ENCODE measurements around the gene ATP11C. TPM values are rescaled to one million over a fixed set of nuclear protein-coding genes. Genes with fewer than 3 reads are reported as not detected.

The ATP11C gene
- total RNA-seq, 4 donors from 2014 or later, result 22.8 to 40.3 (median 26.2) TPM

DNA sequence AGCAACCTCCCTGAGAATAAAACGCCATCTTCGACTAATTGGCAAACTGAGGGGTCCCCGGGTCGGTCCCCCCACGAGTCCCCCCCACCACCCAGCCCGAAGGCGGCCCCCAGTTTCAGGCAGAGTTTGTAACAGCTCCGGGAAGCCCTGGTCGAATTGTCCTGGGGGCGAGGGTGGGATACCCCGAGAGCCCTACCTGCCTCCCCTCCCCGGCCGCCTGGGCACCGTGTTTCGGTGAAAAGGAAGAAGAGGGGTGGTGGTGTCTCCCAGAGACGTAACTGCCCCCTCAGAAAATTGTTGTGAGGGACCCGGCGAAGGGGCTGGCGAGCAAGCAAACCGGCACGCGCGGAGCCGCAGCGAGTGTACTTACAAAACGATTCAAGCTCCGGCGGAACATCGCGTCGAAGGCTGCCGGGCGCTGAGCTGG, 1.2 kb downstream of the ATP11C start:
- Histone ChIP-seq H3K4me3 (replicated peaks in 1 of 3) (peak overlapping the region in 2 of 3 donors; percentile 32 to 63), H3K4me1 (peaks cover 0 to 4% of the 10 kb centered on the region in 2 donors), H3K36me3 (no peaks in the 10 kb centered on the region), H3K27ac (peak overlapping the region in 2 of 3 donors; percentile 17 to 97), H3K27me3 (no peaks in the 10 kb centered on the region), H3K9me3 (no peaks in the 10 kb centered on the region)
- WGBS, 2 donors, result 0% methylated on average over 7 to 9 of the region's 33 CpGs
- no peak for DNase-seq
- no peak for TF ChIP-seq POLR2A (IDR thresholded peaks at IDR 0.05)
- TF ChIP-seq, protein P1, sequence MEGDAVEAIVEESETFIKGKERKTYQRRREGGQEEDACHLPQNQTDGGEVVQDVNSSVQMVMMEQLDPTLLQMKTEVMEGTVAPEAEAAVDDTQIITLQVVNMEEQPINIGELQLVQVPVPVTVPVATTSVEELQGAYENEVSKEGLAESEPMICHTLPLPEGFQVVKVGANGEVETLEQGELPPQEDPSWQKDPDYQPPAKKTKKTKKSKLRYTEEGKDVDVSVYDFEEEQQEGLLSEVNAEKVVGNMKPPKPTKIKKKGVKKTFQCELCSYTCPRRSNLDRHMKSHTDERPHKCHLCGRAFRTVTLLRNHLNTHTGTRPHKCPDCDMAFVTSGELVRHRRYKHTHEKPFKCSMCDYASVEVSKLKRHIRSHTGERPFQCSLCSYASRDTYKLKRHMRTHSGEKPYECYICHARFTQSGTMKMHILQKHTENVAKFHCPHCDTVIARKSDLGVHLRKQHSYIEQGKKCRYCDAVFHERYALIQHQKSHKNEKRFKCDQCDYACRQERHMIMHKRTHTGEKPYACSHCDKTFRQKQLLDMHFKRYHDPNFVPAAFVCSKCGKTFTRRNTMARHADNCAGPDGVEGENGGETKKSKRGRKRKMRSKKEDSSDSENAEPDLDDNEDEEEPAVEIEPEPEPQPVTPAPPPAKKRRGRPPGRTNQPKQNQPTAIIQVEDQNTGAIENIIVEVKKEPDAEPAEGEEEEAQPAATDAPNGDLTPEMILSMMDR (IDR thresholded peaks at IDR 0.05), result no peak
- intact Hi-C loops (cut with DNase I), result no loop called here

DNA sequence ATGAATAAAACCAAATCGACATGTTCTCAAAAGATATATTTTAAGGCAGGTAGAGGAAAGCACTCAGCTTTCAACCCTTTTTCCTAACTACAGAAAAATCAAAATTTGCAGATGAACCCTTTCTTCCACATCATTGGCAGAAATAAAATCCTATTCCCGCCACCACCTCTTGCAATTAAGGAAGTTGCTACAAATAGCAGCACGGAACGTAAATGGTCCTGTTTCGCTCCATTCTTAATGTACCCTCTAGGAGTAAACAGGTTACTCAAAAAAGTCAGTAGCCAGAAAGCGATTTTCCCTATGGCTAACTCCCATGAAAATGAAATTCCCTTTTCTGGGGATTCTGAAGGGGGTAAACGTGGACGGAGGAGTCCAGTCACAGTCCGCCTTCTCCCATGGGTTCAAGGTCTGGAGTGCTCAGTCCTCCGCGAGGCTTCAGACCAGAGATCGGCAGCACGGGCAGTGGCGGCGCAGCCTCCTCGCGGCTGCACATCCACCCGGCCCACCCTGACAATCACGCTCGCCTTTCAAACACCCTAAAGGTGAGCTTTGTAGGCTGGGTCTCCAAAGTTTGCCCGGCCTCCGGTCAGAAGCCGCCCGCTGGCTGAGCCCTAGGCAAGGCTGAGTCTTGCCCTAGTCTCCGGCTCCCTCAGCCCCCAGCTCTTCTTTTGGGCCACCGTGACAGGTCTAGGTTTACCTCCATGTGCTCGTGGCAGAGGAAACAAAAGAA, 1.8 kb downstream of the ATP11C start:
- DNase-seq, result peak; percentile 1 to 5
- no peaks in the 10 kb centered on the region for H3K27me3 ChIP-seq
- no peak for TF ChIP-seq POLR2A (IDR thresholded peaks at IDR 0.05)
- TF ChIP-seq, protein P1 (IDR thresholded peaks at IDR 0.05), result no peak
- WGBS, 2 donors, result 35 to 54% methylated on average over 8 to 23 of the region's 27 CpGs
- no peak overlapping the region for H3K27ac ChIP-seq
- H3K36me3 ChIP-seq, result no peaks in the 10 kb centered on the region
- intact Hi-C loops (cut with DNase I), result no loop called here
- H3K4me1 ChIP-seq, result peaks cover 0 to 4% of the 10 kb centered on the region in 2 donors
- no peaks in the 10 kb centered on the region for H3K9me3 ChIP-seq
- peak overlapping the region in 2 of 3 donors; percentile 32 to 63 for H3K4me3 ChIP-seq (replicated peaks in 1 of 3)

DNA sequence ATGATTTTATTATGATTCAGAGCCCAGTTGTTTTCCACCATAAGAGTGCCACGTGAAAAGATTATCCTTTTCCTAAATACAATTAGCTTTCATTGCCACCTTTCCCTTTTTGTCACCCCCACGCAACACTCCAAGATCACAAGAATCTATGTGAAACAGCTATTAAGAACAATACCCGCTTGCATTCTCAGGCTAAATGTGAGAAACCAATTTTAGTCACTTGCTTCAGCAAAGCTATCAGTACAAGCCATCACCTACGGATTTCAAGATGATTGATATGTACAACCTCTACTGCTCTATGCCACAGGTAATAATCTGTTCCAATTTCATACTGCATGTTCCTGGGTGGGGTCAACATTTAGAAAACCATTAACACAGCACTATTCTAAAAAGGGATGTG, 2.5 kb downstream of the ATP11C start:
- H3K27ac ChIP-seq, result no peak overlapping the region
- H3K36me3 ChIP-seq, result no peaks in the 10 kb centered on the region
- no peak for TF ChIP-seq POLR2A (IDR thresholded peaks at IDR 0.05)
- TF ChIP-seq, protein P1 (IDR thresholded peaks at IDR 0.05), result no peak
- no peaks in the 10 kb centered on the region for H3K27me3 ChIP-seq
- WGBS, 2 donors, result 92 to 95% methylated on average over 4 of the region's 4 CpGs
- peaks cover 0 to 4% of the 10 kb centered on the region in 2 donors for H3K4me1 ChIP-seq
- intact Hi-C loops (cut with DNase I), result no loop called here
- H3K4me3 ChIP-seq (replicated peaks in 1 of 3), result no peak overlapping the region
- H3K9me3 ChIP-seq, result no peaks in the 10 kb centered on the region
- no peak for DNase-seq

DNA sequence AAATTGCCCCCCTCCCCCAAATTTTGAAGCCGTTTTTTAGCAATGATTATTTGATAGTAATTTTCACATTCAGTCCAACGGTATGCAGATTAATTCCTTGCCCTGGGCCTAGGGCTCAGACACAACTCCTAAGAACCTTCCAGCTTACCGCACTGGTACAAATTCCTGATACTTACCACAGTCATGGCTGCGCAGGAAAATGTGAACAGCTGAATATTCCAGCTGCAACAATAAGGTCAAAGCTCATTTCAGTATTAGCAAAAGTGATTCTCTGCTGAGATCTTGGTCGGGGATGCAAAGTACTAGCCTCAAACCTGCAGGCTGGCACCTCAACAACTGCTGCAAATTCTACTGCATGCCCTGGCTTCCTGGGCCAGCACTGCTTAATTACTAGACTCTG, 3.0 kb downstream of the ATP11C start:
- H3K27ac ChIP-seq, result no peak overlapping the region
- no peak overlapping the region for H3K4me3 ChIP-seq (replicated peaks in 1 of 3)
- TF ChIP-seq, protein P1 (IDR thresholded peaks at IDR 0.05), result no peak
- no peak for TF ChIP-seq POLR2A (IDR thresholded peaks at IDR 0.05)
- H3K36me3 ChIP-seq, result no peaks in the 10 kb centered on the region
- 89 to 93% methylated on average over 4 to 5 of the region's 5 CpGs for WGBS, 2 donors
- intact Hi-C loops (cut with DNase I), result no loop called here
- no peaks in the 10 kb centered on the region for H3K9me3 ChIP-seq
- no peaks in the 10 kb centered on the region for H3K27me3 ChIP-seq
- H3K4me1 ChIP-seq, result peaks cover 0 to 4% of the 10 kb centered on the region in 2 donors
- no peak for DNase-seq

DNA sequence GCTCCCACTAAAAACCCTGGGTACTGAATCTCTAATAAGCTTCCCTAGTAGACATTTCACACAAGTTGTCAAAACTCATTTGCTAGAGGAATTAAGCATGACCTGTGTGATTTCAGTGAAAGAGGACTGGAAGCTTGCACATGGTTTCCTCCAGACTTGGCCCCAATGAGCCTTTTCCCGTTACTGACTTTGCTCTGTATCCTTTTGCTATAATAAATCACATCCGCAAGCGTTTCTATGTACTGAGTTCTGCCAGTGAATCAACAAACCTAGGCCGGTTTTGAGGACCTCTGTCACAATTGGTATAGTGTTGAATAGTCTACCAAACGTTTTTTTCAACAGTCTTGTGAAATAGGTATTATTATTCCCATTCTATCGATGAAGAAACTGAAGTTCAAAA, 8.2 kb downstream of the ATP11C start:
- intact Hi-C loops (cut with DNase I), result no loop called here
- H3K27ac ChIP-seq, result no peak overlapping the region
- WGBS, 2 donors, result 74 to 77% methylated on average over 6 of the region's 6 CpGs
- no peaks in the 10 kb centered on the region for H3K36me3 ChIP-seq
- no peaks in the 10 kb centered on the region for H3K9me3 ChIP-seq
- TF ChIP-seq, protein P1 (IDR thresholded peaks at IDR 0.05), result no peak
- no peak for TF ChIP-seq POLR2A (IDR thresholded peaks at IDR 0.05)
- DNase-seq, result no peak
- no peaks in the 10 kb centered on the region for H3K4me1 ChIP-seq
- no peak overlapping the region for H3K4me3 ChIP-seq (replicated peaks in 1 of 3)
- H3K27me3 ChIP-seq, result no peaks in the 10 kb centered on the region

Data from thyroid gland (tissue), 4 donors.